T-cell (primary cell): ENCODE results near the gene SPOP. TPM values are rescaled to one million over a fixed set of nuclear protein-coding genes. Genes with fewer than 3 reads are reported as not detected.

Experiments used
- ATAC-seq, 4 experiments: fragments of 200-7000 bp in 3 of 4; fragments of 150-1000 bp in 1 of 4; cut with Tn5 transposase; replicated peaks in 1 of 4; 1 replicate in 3 of 4; 2 replicates in 1 of 4; pipeline ENCODE4 v1.10.0; 2021; ENCODE audit warnings: moderate library complexity in 3 of 4, mild to moderate bottlenecking in 2 of 4, moderate number of reproducible peaks in 1 of 4
- CTCF ChIA-PET, 2 donors: fragments of 300-600 bp; sonication (Branson Sonifier 250); formaldehyde crosslinking; loops; one replicate each; lab custom pipeline; 2022; ENCODE audit warnings: antibody characterized with exemption in 2 of 2; lab: Charles Lee
- POLR2A ChIA-PET, 2 donors: fragments of 300-600 bp; sonication (Branson Sonifier 250); formaldehyde crosslinking; loops; one replicate each; lab custom pipeline; 2022; ENCODE audit warnings: antibody characterized with exemption in 2 of 2; lab: Charles Lee
- DNase-seq, 35 experiments: peaks; one replicate each; pipeline versions ENCODE4 v3.0.0 to v3.0.0-alpha.2; 2013 to 2023
- H3K27ac ChIP-seq: one replicate; pipeline ENCODE4 v1.5.1; 2013; ENCODE audit warnings: low read length
- H3K27me3 ChIP-seq, 2 experiments: replicated peaks in 1 of 2; 1 replicate in 1 of 2; 2 replicates in 1 of 2; pipeline versions ENCODE4 v1.6.1 to v1.7.0; 2013; ENCODE audit warnings: low read length in 1 of 2, mixed read lengths in 1 of 2; ENCODE audit not compliant: control insufficient read depth in 2 of 2, insufficient read depth in 2 of 2; ENCODE audit errors: extremely low read depth in 1 of 2
- H3K36me3 ChIP-seq, 2 donors: 1 replicate in 1 of 2; 2 replicates in 1 of 2; pipeline versions ENCODE4 v1.6.1 to v1.7.0; 2013; ENCODE audit warnings: low read length in 1 of 2; ENCODE audit not compliant: control insufficient read depth in 2 of 2, insufficient read depth in 1 of 2; ENCODE audit errors: extremely low read depth in 1 of 2
- H3K4me1 ChIP-seq, 2 experiments: 1 replicate in 1 of 2; 2 replicates in 1 of 2; pipeline versions ENCODE4 v1.6.1 to v1.7.0; 2013; ENCODE audit warnings: low read length in 2 of 2, mixed read lengths in 1 of 2; ENCODE audit not compliant: insufficient read depth in 2 of 2, control insufficient read depth in 1 of 2; ENCODE audit errors: extremely low read depth in 1 of 2
- H3K4me3 ChIP-seq, 2 donors: 1 replicate in 1 of 2; 2 replicates in 1 of 2; pipeline versions ENCODE4 v1.5.1 to v1.7.0; 2013; ENCODE audit warnings: mild to moderate bottlenecking in 2 of 2, low read length in 1 of 2, moderate library complexity in 1 of 2; ENCODE audit not compliant: control insufficient read depth in 1 of 2; ENCODE audit errors: extremely low read depth in 1 of 2
- H3K9me3 ChIP-seq: 2 replicates; pipeline ENCODE4 v1.7.0; 2013
- H3K27ac Mint-ChIP-seq, 2 donors: one replicate each; pipeline ENCODE4 v1.8.0; 2020 to 2021; ENCODE audit warnings: mild to moderate bottlenecking in 2 of 2, mixed read lengths in 2 of 2
- H3K27me3 Mint-ChIP-seq, 2 donors: one replicate each; pipeline ENCODE4 v1.8.0; 2021 to 2022; ENCODE audit warnings: mixed read lengths in 2 of 2
- H3K36me3 Mint-ChIP-seq: one replicate; pipeline ENCODE4 v1.8.0; 2021; ENCODE audit warnings: mixed read lengths
- H3K4me1 Mint-ChIP-seq, 3 donors: one replicate each; pipeline ENCODE4 v1.8.0; 2020 to 2022; ENCODE audit warnings: mixed read lengths in 3 of 3, mild to moderate bottlenecking in 1 of 3
- H3K4me3 Mint-ChIP-seq, 3 donors: one replicate each; pipeline ENCODE4 v1.8.0; 2020 to 2022; ENCODE audit warnings: mild to moderate bottlenecking in 3 of 3, mixed read lengths in 3 of 3, moderate library complexity in 3 of 3
- H3K9me3 Mint-ChIP-seq, 3 donors: one replicate each; pipeline ENCODE4 v1.8.0; 2020 to 2022; ENCODE audit warnings: mixed read lengths in 3 of 3
- WGBS: methylation state at CpG from one replicate; pipeline ENCODE4 v1.1.5; 2013; ENCODE audit warnings: missing lambda C conversion rate; ENCODE audit not compliant: insufficient coverage; 5-methylcytosine and 5-hydroxymethylcytosine counted together
- total RNA-seq, 35 experiments: library from RNA in 6 of 35; stranded (reverse) in 6 of 35; fragments of 120-200 nt in 1 of 35; gene quantifications; one replicate each; pipeline versions ENCODE4 v1.2.1 to v1.2.4 and lab custom pipeline; 2013 to 2026

Gene SPOP
- total RNA-seq, 5 donors from 2014 or later (not counting 1 experiment from before 2014, with no cell fraction given) = 67.1 to 80.4 (median 71.5) TPM

DNA sequence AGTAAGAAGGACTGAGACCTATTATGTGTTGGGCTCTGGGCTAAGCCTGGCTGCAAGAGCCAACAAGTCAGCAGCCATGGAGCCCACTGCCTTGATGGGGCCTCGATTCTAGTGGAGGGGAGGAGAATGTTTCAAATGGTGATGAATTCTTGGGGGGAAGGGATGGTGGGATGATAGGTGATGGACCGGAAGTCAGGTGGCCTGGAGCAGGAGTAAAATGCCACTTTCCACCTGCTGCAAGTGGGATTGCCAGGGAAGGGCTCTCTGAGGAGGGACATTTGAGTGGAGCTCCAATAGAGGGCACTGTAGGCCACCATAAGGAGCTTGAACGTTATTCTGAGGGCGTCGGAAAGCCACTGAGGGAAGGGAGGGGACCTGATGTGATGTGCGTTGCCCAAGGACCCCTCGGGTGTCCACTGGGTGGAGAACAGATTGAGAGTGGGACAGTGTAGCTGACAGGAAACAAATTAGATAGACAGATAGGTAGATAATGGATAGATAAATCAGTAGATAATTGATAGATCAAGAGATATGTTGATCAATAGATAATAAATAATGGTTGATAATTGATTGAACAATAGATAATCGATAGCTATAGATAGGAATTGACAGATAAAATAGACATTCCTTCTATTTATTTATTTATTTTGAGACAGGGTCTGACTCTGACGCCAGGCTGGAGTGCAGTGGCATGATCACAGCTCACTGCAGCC lies 120.4 kb downstream of the SPOP start:
- CTCF ChIA-PET = interaction anchor here (0.5 to 3.2 kb wide), 27 partner anchors 8 to 536 kb away, joined by 3 to 19 read pairs (median 3); partner anchors contain the start of genes DLX3 (in 1 of the 2) and PHB1 (in 1 of the 2)

DNA sequence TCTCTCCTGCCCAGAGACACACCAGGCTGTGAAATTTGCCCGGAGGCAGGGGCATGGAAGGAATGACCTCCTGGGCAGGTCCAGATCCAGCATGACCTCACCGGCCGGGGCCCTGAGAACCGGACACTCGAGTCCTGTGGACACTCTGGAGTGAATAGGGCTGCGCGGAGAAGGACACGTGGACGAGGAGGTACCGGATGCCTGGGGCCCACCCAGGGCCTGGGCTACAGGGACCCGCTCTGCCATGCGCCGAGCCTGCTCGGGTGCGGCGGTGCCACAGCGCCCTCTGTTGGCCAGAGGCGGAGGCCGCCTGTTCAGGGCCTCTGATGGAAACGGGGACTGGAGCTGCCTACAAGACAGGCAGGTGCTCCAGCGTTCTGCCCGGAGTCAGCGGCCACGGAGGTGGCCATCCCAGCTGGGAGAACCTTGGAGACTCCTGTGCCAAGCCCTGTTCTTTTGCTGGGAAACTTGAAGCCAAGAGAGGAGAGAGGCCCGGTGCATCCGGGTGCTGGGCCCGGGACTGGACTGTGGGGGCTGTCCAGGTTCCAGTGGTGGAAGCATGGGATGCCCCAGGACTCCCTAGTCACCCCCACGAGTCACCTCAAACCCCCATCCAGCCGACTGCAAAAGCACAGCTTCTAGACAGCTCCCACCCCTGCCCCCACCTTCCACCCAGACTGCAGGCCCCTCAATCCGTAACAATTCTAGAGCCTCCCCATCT lies 121.5 kb downstream of the SPOP start:
- Histone ChIP-seq H3K9me3 (no peaks in the 10 kb centered on the region), H3K27ac (no peak overlapping the region), H3K4me1 (peaks cover 0 to 10% of the 10 kb centered on the region in 2 experiments), H3K27me3 (peaks cover 0 to 22% of the 10 kb centered on the region in 2 experiments), H3K4me3 (no peak overlapping the region), H3K36me3 (no peaks in the 10 kb centered on the region)
- Mint-ChIP-seq H3K9me3 (no peaks in the 10 kb centered on the region), H3K36me3 (no peaks in the 10 kb centered on the region), H3K4me3 (no peak overlapping the region), H3K27me3 (peaks cover 4 to 5% of the 10 kb centered on the region in 2 donors), H3K27ac (no peak overlapping the region), H3K4me1 (peaks cover 0 to 8% (median 5%) of the 10 kb centered on the region in 3 donors)
- peak; percentile 59 to 88 (median 78) for DNase-seq
- ATAC-seq = peak; percentile 92 to 98 (median 96)
- POLR2A ChIA-PET = interaction anchor here in 1 of 2 donors (0.6 kb wide), 1 partner anchor 138 kb away, joined by 3 read pairs; no protein-coding TSS in a partner anchor
- WGBS = 17% methylated on average over 26 of the region's 30 CpGs
- CTCF ChIA-PET = interaction anchor here (0.5 to 3.2 kb wide), 18 partner anchors 11 to 441 kb away, joined by 3 to 19 read pairs (median 4); no protein-coding TSS in a partner anchor

More for the DNA sequence above, 120.4 kb downstream of the SPOP start:
- WGBS = 13% methylated on average over 7 of the region's 9 CpGs
- no peak overlapping the region for H3K4me3 ChIP-seq
- Mint-ChIP-seq H3K27me3 (peaks cover 4 to 5% of the 10 kb centered on the region in 2 donors), H3K4me3 (no peak overlapping the region), H3K27ac (no peak overlapping the region), H3K36me3 (no peaks in the 10 kb centered on the region), H3K4me1 (peaks cover 0 to 8% (median 5%) of the 10 kb centered on the region in 3 donors), H3K9me3 (no peaks in the 10 kb centered on the region)
- DNase-seq (peak in 7 of 35 experiments; percentile 13 to 64 (median 31)), ATAC-seq (peak in 1 of 4 experiments; percentile 57)
- POLR2A ChIA-PET = interaction anchor here in 1 of 2 donors (0.7 to 0.9 kb wide), 2 partner anchors 149 to 224 kb away, joined by 3 read pairs; no protein-coding TSS in a partner anchor
- no peaks in the 10 kb centered on the region for H3K9me3 ChIP-seq
- no peaks in the 10 kb centered on the region for H3K36me3 ChIP-seq
- H3K27ac ChIP-seq = no peak overlapping the region
- H3K27me3 ChIP-seq = peaks cover 0 to 22% of the 10 kb centered on the region in 2 experiments
- peaks cover 0 to 10% of the 10 kb centered on the region in 2 experiments for H3K4me1 ChIP-seq

DNA sequence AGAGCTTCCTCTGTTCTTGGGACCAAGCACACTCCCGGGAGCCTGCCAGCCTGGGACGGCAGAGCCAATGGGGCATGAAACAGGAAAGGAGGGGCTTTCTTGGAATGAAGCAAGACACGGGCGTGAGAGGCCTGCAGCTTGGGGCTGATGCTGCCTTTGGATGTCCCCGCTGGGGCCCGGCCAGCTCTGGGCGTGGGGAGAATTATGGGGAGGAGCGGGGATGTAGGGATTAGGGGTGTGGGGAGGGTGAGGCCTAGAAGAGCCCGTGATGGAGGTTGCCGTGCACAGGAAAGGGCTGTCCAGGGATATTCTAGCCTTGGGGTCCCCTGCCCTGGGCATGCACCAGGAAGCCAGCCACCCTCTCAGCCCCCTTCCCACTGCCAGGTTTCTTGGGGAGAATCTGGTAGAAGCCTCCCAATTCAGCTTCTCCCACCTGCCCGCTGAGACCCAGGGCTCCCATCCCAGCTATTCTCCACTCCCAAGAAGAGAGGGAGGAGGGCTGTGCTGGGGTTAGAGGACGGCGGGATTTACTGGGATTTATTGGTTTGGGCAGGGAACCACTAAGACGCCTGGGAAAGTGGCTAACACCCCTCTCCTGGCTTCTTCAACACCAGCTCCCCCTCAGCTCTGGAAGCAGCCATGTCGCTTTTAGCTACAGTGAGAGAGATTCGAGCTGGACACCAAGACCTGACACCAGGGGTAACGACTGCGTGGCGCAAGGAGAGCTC lies 122.2 kb downstream of the SPOP start:
- ATAC-seq (no peak), DNase-seq (no peak)
- no peaks in the 10 kb centered on the region for H3K36me3 ChIP-seq
- H3K27ac Mint-ChIP-seq = no peak overlapping the region
- H3K4me3 Mint-ChIP-seq = no peak overlapping the region
- H3K36me3 Mint-ChIP-seq = no peaks in the 10 kb centered on the region
- peaks cover 0 to 8% (median 5%) of the 10 kb centered on the region in 3 donors for H3K4me1 Mint-ChIP-seq
- CTCF ChIA-PET = interaction anchor here (0.9 to 3.2 kb wide), 6 partner anchors 12 to 441 kb away, joined by 3 to 19 read pairs (median 4); no protein-coding TSS in a partner anchor
- peaks cover 4 to 5% of the 10 kb centered on the region in 2 donors for H3K27me3 Mint-ChIP-seq
- no peak overlapping the region for H3K4me3 ChIP-seq
- H3K4me1 ChIP-seq = peaks cover 0 to 10% of the 10 kb centered on the region in 2 experiments
- peaks cover 0 to 22% of the 10 kb centered on the region in 2 experiments for H3K27me3 ChIP-seq
- no peaks in the 10 kb centered on the region for H3K9me3 ChIP-seq
- WGBS = 87% methylated on average over 11 of the region's 19 CpGs
- no peaks in the 10 kb centered on the region for H3K9me3 Mint-ChIP-seq
- H3K27ac ChIP-seq = no peak overlapping the region
- POLR2A ChIA-PET = no interaction called here

DNA sequence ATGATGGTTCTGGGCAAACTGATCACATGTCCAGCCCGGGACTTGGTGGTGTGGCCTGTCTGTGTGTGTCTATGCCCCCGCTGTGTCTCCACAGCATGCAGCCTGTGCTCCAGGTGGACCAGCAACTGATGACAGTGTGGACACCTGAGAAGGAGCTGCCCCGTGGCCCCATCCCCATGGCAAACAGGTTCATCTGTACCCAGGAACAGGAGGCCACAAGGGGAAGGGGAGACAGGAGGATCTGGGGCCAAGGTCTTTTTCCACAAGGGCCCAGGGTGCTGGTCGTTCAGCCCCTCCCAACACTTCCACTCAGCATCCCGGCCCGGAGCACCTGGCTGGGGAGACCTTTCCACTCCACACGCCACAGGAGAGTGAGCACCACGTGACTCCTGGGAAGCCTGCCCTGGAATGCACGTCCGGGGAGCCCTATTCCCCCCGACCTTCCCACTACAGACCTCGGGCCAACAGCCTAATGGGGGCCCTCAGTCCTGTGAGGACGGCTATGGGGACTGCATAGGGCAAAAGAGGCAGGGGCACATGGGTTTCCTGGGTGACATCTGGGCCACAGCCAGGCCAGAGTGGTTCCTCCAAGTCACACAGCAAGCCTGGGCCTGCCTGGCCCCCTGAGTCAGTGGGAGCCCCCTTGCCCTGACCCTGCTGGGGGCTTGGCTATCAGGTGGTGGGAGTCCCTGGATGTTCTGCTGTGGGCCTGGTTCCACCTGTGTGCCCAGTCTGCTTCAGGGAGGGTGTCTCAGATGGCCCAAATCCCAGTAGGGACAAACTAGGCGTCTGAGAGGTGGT lies 123.0 kb downstream of the SPOP start:
- peaks cover 0 to 8% (median 5%) of the 10 kb centered on the region in 3 donors for H3K4me1 Mint-ChIP-seq
- ChIA-PET CTCF (interaction anchor here (0.9 to 3.2 kb wide), 3 partner anchors 119 to 147 kb away, joined by 3 to 19 read pairs (median 9); no protein-coding TSS in a partner anchor), POLR2A (no interaction called here)
- peaks cover 4 to 5% of the 10 kb centered on the region in 2 donors for H3K27me3 Mint-ChIP-seq
- no peaks in the 10 kb centered on the region for H3K36me3 ChIP-seq
- peaks cover 0 to 10% of the 10 kb centered on the region in 2 experiments for H3K4me1 ChIP-seq
- no peak overlapping the region for H3K27ac ChIP-seq
- H3K9me3 Mint-ChIP-seq = no peaks in the 10 kb centered on the region
- no peak overlapping the region for H3K27ac Mint-ChIP-seq
- no peaks in the 10 kb centered on the region for H3K9me3 ChIP-seq
- H3K4me3 Mint-ChIP-seq = no peak overlapping the region
- no peak overlapping the region for H3K4me3 ChIP-seq
- peaks cover 0 to 25% of the 10 kb centered on the region in 2 experiments for H3K27me3 ChIP-seq
- DNase-seq (no peak), ATAC-seq (no peak)
- WGBS = 79% methylated on average over 6 of the region's 14 CpGs
- H3K36me3 Mint-ChIP-seq = no peaks in the 10 kb centered on the region

DNA sequence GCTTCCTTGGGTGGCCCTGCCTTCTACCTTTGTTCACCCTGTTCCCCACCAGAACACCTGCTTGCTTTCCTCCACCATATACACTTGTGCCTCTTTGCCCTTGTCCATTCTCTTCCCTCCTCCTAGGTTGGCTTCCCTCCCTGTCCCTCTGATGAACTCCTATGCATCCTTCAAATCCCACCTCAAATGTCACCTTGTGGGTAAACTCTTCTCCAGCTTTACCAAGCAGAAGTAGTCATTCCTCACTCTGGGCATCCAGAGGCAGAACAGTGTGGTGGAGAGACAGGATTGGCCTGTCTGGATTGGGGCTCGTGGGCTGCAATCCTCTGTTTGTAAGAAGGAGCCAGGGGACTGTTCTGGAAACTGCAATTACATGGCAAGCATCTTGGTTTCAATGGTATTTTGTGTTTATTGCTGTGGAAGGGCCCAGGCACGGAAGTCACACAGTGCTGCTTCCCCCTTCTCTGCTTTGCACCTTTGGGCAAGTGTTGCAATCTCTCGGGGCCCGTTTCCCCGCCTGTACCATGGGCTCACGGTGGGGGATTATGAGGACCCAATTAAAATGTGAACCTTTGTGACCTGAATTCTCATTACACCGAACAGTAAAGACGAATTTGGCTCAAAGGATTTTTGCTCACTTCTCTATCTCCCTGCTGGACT lies 124.1 kb downstream of the SPOP start:
- no peak for DNase-seq
- H3K27me3 Mint-ChIP-seq = peaks cover 4 to 5% of the 10 kb centered on the region in 2 donors
- Histone ChIP-seq H3K27ac (no peak overlapping the region), H3K4me1 (peaks cover 0 to 10% of the 10 kb centered on the region in 2 experiments), H3K9me3 (no peaks in the 10 kb centered on the region), H3K36me3 (no peaks in the 10 kb centered on the region), H3K4me3 (no peak overlapping the region), H3K27me3 (peaks cover 0 to 26% of the 10 kb centered on the region in 2 experiments)
- peaks cover 3 to 8% (median 5%) of the 10 kb centered on the region in 3 donors for H3K4me1 Mint-ChIP-seq
- WGBS = 78% methylated on average over 3 of the region's 8 CpGs
- no peak overlapping the region for H3K27ac Mint-ChIP-seq
- POLR2A ChIA-PET = no interaction called here
- H3K9me3 Mint-ChIP-seq = no peaks in the 10 kb centered on the region
- no peak for ATAC-seq
- H3K36me3 Mint-ChIP-seq = no peaks in the 10 kb centered on the region
- CTCF ChIA-PET = interaction anchor here (0.6 to 1.3 kb wide), 2 partner anchors 145 to 242 kb away, joined by 3 to 5 read pairs; no protein-coding TSS in a partner anchor
- no peak overlapping the region for H3K4me3 Mint-ChIP-seq
